GM18867 (cell line): ENCODE results near the gene MANF.

Source experiments
- ATAC-seq: cut with Tn5 transposase; IDR thresholded peaks from one replicate; pipeline ENCODE4 v1.9.1; 2021; ENCODE audit warnings: mild to moderate bottlenecking, moderate library complexity; ENCODE audit not compliant: unreplicated experiment

The MANF gene

DNA sequence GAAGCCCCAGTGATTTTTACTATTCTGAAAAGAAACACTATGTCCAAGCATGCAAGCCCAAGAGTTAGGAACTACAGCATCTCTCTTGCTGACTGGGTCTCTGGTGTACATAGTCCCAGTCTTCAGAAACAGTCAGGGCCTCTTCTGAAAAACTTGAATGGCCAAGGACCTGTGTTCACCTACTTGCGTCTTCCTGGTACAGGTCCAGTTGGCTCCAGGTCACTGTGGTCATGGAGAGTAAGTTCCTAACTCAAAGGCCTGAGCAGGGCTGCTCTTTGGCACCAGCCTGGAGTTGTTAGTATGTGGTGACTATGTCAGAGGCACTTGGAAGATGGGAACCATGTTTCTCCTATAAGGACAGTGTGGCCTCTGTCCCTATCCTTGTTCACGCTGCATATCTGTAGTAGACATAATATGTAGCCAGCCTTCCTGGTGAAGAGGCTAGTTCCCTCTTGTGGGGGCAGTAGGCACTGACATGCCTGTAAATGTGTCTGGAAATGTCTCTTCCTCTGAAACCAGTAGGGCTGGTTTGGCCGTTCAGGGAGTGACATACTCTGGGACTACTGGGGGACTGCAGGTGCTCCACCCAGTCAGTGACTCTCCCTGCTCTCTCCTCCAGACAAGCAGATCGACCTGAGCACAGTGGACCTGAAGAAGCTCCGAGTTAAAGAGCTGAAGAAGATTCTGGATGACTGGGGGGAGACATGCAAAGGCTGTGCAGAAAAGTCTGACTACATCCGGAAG is 3.4 kb downstream of the MANF start:
- ATAC-seq = no peak

DNA sequence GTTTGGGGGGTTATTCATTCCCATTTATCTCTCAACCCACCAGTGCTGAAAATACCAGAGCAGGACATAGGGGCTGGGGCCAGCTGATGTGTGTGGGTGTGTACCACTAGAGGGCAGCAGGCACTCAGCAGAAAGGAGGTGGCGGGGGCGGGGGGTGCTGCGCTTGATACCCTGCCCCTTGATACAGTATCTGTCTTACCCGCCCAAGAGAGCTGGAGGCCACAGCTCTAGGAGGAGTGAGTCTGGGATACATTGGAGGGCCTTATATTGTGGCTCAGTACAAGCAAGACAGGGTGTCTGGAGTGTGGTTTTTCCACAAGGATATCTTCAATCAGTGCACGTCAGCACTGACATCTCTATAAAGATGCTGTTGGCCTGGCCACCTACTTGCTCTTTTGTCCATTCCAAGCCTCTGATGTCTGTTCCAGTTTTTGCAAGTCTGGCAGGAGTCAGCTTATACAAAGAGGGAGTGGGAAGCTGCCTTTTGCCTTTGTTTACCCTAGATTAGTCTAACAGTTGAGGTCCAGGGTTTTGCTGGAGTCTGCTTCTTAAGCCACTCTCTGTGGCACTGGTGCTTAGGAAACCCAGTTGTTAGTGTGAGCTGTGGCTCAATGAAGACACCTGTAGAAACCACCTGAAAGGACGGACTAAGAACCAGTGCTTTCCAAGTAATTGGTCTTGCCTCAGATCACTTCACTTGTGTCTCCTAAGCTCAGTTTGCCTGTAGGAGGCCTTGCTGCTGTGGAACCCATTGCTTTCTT is 4.5 kb downstream of the MANF start:
- ATAC-seq = no peak

DNA sequence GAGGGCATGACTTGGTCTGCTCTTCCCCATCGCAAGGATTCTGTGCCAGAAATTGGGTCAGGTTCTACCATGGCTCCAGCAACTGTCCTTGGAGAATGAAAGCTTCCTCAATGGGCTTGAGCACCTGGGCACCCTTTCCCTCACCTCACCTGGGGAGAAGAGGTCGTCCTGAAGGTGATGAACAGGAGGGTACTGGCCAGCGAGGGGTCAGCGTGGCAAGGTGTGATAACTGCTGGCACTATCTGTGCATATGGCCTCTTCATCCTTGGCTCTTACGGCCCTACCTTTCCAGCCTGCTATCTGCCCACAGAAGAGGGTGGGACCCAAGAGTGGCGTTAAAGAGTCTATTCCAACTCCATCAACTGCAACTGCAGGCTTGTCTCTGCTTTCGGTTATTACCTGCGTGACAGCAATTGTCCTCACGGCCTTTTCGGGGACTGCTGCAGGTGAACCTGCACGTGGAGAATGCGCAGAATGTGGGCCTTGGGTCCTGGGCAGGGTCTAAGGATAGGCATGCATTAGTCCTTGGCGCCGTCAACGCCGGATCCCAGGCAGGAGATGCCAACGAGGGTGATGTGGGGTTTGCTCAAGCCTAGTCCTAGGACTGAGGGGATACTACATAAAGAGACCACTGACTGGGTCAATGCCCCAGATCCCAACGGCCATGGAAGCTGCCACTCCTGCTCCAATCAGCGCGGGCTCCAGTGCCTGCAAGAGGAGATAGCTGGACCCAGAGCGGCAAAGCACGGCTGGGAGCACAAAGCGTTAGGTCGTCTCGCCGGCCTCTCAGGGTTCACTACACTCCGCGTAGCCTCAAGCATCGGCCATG is 5.4 kb downstream of the MANF start:
- no peak for ATAC-seq

DNA sequence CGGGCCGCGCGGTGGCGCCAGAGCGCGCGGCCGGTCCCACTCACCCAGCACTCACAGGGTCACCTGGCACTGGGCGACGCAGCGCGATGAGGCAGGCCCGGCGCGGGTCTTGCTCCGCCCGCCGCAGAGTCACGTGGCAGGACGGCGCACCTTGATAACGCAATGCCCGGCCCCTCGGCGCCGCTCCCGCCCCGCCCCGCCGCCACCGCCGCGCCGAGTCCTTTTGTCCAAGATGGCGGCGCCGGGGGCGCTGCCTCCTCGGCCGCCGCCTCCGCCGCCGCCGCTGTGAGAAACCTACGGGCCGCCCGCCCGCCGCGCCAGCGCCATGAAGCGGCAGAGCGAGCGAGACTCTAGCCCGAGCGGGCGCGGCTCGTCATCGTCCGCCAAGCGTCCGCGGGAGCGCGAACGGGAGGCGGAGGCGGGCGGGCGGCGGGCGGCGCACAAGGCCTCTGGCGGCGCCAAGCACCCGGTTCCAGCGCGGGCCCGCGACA is 6.0 kb downstream of the MANF start, which contains the start of gene RBM15B:
TSS of gene RBM15B (plus strand) at position 211 of the 491 bp plus-strand sequence. CDS start at position 326, 115 bp downstream.
- peak; percentile 89 for ATAC-seq

DNA sequence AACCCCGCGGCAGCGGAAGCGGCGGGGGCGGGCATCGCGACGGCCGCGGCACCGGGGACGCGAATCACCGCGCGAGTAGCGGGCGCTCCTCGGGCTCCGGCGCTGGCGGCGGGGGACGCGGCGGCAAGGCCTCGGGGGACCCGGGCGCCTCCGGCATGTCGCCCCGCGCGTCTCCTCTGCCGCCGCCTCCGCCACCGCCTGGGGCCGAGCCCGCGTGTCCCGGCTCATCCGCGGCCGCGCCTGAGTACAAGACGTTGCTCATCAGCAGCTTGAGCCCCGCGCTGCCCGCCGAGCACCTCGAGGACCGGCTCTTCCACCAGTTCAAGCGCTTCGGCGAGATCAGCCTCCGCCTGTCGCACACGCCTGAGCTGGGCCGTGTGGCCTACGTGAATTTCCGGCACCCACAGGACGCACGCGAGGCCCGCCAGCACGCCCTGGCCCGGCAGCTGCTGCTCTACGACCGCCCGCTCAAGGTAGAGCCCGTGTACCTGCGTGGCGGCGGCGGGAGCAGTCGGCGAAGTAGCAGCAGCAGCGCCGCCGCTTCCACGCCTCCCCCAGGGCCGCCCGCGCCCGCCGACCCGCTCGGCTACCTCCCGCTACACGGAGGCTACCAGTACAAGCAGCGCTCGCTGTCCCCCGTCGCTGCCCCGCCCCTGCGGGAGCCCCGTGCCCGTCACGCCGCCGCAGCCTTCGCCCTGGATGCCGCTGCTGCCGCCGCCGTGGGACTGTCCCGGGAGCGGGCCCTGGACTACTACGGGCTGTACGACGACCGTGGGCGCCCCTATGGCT is 6.7 kb downstream of the MANF start:
- peak; percentile 12 for ATAC-seq

DNA sequence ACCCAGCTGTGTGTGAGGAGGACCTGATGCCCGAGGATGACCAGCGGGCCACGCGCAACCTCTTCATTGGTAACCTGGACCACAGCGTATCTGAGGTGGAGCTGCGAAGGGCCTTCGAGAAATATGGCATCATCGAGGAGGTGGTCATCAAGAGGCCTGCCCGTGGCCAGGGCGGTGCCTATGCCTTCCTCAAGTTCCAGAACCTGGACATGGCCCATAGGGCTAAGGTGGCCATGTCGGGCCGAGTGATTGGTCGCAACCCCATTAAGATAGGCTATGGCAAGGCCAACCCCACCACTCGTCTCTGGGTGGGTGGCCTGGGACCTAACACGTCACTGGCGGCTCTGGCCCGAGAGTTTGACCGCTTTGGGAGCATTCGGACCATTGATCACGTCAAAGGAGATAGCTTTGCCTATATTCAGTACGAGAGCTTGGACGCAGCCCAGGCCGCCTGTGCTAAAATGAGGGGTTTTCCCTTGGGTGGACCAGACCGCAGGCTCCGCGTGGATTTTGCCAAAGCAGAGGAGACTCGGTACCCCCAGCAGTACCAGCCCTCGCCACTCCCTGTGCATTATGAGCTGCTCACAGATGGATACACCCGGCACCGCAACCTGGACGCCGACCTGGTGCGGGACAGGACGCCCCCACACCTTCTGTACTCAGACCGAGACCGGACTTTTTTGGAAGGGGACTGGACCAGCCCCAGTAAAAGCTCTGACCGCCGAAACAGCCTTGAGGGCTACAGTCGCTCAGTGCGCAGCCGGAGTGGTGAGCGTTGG is 7.5 kb downstream of the MANF start:
- no peak for ATAC-seq

DNA sequence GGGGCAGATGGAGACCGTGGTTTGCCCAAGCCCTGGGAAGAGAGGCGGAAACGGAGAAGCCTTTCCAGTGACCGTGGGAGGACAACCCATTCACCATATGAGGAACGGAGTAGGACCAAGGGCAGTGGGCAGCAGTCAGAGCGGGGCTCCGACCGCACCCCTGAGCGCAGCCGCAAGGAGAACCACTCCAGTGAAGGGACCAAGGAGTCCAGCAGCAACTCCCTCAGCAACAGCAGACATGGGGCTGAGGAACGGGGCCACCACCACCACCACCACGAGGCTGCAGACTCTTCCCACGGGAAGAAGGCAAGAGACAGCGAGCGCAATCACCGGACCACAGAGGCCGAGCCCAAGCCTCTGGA is 8.0 kb downstream of the MANF start:
- ATAC-seq = no peak

DNA sequence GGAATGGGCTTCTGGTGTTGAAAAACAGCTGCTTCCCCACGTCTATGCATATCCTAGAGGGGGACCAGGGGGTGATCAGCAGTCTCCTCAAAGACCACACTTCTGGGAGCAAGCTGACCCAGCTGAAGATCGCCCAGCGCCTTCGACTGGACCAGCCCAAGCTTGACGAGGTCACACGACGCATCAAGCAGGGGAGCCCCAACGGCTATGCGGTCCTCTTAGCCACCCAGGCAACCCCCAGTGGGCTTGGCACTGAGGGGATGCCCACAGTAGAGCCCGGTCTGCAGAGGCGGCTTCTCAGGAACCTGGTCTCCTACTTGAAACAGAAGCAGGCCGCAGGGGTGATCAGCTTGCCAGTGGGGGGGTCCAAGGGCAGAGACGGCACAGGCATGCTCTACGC is 8.5 kb downstream of the MANF start:
- ATAC-seq = no peak

DNA sequence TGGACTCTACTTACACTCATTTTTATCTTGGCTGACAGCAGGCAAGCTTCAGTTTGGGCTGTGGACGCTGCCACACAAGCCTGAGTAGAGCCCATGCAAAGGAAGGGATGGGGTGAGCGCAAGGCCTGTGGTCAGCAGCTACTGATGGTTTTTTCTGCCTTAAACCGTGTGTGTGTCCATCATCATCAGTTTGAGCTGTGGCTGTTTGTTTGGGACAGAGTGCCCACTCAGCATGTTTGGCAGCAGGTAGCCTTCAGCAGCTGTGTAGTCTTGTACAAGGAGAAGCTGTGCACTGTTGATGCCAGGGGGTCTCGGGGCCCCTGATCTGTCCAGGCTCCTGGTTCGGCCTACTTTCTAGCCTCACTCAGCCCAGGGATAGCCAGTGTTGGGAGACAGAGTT is 9.4 kb downstream of the MANF start:
- ATAC-seq = no peak

DNA sequence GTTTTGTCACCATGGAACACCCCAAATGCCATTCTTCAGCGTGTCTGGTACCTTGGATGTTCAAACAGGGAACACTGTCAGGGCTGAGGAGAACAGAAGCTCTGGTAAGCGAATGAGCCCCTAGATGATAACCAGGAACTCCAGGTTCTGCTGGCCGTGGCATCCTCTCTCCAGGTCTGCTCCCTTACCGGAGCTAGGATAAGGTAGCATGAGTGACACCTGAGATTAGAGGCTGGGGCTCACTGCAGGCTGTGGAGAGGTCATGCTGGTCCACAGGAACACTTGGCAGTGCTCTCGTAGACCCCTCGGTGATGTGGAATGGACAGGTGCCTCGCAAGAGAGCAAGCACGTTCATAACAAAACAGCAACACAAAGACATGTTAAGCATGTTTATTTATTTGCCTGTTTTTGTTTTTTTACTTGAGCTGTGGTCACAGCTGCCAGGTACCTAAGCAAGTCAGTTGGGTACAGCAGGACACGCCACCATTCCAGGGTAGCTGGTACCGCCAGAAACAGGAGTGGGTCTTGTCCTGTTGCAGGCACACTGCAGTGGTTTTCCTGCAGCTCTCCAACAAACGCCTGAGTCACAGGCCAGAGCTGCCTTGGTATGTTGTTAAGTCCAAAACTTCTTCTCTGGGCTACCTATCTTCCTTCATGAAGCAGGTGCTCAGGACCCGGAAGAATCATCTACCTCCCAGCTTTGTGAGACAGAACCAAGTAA is 10.6 kb downstream of the MANF start:
- ATAC-seq = no peak

DNA sequence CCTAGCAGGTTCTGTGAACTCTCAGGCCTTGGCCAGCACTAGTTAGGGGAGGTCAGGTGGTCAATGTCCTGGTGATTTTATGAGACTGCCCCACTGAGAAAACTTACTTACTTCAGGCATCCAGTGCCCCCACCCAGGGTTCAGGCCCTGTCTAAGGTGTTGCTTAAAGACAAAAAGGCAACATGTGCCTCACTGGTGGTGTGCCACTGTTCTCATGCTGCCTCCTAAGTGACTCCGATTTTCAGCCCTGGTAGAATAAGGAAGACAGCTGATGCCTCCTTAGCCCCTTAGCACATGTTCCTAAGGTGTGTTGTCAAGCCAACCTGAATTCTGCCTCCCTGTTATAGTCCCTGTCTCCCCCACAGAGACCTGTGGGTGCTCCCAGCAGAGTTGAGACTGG is 11.3 kb downstream of the MANF start:
- ATAC-seq = no peak

DNA sequence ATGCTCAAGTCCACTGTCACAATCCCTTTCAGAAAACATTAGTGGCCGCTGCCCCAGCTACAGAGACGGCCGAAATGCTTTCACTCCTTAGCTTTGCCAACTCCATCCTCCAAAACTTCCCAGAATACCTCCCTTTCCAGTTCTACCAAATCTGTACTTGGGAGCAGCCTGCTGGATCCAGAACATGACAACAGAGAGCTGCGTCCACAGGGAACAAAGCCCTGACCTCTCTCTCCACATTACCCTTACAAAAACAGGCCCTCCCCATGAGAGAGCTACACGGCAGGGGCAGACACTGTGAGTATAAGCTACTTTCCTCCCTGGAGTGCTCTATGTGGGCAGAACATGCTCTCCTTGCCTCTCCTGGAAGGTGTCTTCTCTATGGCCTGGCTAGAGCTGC is 12.3 kb downstream of the MANF start:
- no peak for ATAC-seq

DNA sequence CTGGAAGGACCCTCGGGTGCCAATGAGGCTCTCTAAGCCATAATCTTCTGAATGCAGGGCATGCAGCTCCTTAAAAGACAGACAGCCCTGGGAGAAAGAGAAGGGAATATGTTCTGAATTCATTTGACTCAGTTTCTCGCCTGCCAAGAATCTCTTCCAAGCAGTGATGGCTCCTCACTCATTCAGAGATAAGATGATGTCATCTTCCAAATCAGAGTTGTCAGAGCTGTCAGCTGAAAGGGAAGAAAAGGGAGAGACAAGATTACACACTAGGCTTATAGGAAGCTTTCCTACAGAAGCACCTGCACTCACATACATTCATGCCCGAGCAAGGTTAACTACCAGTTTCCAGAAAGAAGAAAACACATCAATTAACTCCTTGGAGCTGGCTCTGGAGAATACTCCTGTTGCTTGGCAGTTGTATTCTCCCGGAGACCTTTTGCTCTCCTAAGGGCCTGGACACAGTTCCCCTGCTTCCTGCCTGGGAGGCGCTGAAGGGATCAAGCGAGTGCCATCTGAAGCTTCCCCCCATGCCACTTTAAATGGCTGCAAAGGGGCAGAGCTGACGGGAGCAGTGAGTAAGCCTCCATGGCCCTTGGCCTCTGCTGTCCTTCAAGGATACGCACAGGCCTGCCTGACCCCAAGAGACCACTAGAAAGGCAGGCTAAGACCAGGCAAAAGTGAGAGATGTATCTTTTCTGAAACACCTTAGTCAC is 13.7 kb downstream of the MANF start:
- no peak for ATAC-seq

DNA sequence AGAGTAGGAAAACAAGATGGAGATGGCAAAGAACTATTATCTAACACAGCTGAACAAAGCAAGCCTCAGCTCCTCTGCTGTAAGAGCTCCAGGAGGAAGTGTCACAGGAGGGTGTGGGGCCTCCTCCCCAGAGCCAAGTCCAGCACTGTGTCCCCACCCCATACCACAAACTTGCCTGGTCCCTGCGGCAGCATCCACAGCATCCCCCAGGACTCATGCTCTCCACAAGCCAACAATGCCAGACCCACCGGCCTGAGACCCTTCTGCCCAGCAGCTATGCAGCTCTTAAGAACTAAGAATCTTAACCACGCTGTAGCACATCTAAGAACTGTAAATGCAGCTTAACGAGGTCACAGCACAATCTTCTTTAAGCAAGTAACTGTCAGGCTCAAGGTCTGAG is 15.1 kb downstream of the MANF start:
- no peak for ATAC-seq

DNA sequence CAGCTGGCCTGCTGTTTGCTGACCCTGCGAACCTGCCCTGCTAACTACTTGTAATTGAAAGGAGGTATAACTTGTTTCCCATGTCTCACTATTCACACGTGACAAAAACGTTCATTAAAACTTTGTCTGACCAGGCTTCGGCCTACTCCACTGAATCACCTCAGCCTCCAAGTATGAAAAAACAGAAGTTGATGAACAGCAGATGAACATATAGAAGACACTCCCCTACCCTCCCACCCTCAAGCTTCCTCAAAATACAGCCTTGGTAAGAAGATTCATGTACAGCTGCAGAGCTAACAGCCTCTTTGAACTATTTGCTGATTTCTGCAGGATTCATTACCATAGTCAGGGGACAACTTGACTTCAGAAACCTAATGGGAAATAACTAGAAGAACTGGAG is 16.6 kb downstream of the MANF start:
- no peak for ATAC-seq

DNA sequence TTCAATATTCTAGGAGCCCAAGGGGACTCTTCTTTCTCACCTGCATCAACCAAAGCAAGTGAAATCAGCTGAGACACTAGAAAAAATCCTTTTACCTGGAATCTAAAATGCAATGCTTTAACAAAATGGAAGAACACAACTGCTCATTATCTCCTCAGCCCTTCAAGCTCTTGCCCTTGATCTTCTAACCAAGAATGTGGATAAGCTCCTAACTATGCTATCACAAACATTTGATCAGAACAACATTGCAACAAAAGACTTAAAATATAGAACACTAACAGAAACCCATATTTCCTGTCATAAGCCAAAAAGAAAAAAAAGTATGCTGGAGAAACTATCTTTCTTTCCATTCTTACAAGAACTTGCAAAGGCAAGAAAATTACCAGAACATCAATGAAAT is 18.6 kb downstream of the MANF start:
- ATAC-seq = no peak

DNA sequence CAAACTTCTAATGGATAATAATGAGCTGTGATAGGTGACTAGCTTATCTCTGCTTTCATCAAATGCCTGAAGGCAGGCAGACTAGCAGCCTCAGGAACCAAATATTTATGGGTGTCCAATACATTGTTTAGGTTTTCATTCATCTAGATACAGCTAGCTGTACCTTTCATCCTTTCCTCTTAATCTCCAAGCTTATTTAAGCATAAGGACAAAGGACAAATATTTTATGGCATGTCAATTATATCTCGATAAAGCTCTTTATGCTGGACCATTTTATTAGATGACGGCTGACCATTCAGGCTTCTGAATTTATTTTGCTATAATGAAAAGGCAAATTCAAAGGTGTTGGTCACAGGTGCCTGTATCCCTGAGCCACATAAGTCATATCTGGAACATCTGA is 22.9 kb downstream of the MANF start:
- no peak for ATAC-seq

DNA sequence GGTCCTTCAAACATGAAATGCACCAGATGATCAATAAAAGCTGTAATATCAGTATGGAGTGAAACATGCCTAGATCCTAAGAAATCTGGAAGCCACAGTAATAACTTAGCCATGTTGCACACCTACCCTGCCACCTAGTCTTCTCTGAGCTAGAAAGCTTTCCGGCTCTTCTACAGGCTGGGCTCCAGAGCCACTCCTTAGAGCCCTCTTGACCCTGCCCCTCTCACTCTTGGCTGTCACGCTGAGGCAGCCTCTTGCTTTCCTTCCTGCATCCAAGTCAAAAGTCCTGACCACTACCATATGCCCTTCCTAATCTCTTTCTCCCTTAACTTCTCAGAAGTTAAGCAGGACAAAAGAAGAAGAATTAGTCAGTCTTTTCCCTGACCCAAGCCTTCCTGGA is 23.7 kb downstream of the MANF start:
- no peak for ATAC-seq

DNA sequence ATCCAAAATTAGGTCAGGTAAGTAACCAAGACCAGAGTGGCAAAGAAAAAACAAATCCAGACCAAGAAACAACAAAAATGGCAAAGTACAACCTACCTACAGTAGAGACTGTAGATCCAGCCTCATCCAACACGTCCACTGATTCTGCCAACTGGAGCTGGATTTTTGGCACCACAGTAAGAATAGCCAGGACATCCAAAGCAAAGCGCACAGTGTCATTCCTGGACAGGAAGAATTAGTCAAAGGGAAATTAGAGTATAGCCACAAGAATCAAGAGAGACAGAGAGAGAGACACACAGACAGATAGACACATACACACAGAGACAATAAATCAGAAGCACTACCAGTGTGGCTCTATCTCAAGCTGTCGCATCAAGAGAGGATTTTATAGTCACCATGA is 37.1 kb downstream of the MANF start:
- ATAC-seq = no peak
